WTC11 (cell line): ENCODE data around the gene TSPAN9.

Experiments used
- CREM ChIP-seq: sonication (generic); formaldehyde crosslinking; IDR thresholded peaks from 2 replicates; pipeline ENCODE4 v1.8.1; 2022; ENCODE audit warnings: mild to moderate bottlenecking, missing genetic modification reagents, moderate library complexity
- EMX1 ChIP-seq: fragments of 250-450 bp; sonication (Bioruptor Pico); IDR thresholded peaks from 2 replicates; pipeline ENCODE4 v1.8.0; 2021; ENCODE audit warnings: mild to moderate bottlenecking
- TEAD1 ChIP-seq: sonication (generic); formaldehyde crosslinking; IDR thresholded peaks from 2 replicates; pipeline ENCODE4 v1.8.0; 2022; ENCODE audit warnings: mild to moderate bottlenecking, missing genetic modification reagents
- TF ChIP-seq, protein P1 (sequence below): fragments of 200-600 bp; IDR thresholded peaks from 2 replicates; pipeline ENCODE4 v1.8.0; 2022; ENCODE audit warnings: antibody characterized with exemption
- TF ChIP-seq, protein P2 (sequence below): sonication (generic); formaldehyde crosslinking; IDR thresholded peaks from 2 replicates; pipeline ENCODE4 v1.8.0; 2022; ENCODE audit warnings: mild to moderate bottlenecking, missing genetic modification reagents

DNA sequence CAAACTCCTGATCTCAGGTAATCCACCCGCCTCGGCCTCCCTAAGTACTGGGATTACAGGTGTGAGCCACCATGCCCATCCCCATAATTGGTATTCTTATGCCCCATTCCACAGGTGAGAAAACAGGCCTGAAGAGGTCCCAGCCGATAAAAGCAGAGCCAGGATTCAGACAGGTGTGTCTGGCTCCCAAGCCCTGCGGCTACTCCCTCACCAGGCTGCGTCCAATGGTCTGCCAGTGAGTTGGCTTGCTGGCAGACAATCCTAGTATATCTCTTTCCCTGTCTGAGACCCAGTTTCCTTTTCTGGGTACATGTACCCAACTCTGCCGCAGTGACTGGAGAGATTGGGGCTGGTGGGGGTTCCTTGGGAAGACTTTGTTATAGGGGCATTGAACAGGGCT is 1.9 kb upstream of the TSPAN9 start:
- TF ChIP-seq, protein P1, sequence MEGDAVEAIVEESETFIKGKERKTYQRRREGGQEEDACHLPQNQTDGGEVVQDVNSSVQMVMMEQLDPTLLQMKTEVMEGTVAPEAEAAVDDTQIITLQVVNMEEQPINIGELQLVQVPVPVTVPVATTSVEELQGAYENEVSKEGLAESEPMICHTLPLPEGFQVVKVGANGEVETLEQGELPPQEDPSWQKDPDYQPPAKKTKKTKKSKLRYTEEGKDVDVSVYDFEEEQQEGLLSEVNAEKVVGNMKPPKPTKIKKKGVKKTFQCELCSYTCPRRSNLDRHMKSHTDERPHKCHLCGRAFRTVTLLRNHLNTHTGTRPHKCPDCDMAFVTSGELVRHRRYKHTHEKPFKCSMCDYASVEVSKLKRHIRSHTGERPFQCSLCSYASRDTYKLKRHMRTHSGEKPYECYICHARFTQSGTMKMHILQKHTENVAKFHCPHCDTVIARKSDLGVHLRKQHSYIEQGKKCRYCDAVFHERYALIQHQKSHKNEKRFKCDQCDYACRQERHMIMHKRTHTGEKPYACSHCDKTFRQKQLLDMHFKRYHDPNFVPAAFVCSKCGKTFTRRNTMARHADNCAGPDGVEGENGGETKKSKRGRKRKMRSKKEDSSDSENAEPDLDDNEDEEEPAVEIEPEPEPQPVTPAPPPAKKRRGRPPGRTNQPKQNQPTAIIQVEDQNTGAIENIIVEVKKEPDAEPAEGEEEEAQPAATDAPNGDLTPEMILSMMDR: no peak
- no peak for TF ChIP-seq CREM (CRISPR knock-in tag)
- no peak for TF ChIP-seq TEAD1 (CRISPR knock-in tag)
- no peak for TF ChIP-seq EMX1 (CRISPR knock-in tag)
- TF ChIP-seq, protein P2, sequence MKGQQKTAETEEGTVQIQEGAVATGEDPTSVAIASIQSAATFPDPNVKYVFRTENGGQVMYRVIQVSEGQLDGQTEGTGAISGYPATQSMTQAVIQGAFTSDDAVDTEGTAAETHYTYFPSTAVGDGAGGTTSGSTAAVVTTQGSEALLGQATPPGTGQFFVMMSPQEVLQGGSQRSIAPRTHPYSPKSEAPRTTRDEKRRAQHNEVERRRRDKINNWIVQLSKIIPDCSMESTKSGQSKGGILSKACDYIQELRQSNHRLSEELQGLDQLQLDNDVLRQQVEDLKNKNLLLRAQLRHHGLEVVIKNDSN (CRISPR knock-in tag): no peak
